Nephron (organoid): ENCODE results near the gene MOCS1.

Source experiments
- H3K27ac Mint-ChIP-seq, 3 experiments: 2 replicates each; pipeline ENCODE4 v1.8.0; 2020; ENCODE audit warnings: mixed read lengths in 3 of 3, mild to moderate bottlenecking in 2 of 3, moderate library complexity in 1 of 3
- H3K27me3 Mint-ChIP-seq: 2 replicates; pipeline ENCODE4 v1.8.0; 2021; ENCODE audit warnings: low read depth, mild to moderate bottlenecking, moderate library complexity, mixed read lengths
- H3K36me3 Mint-ChIP-seq: 2 replicates; pipeline ENCODE4 v1.8.0; 2020; ENCODE audit warnings: low read depth, mixed read lengths
- H3K4me1 Mint-ChIP-seq: 2 replicates; pipeline ENCODE4 v1.8.0; 2020; ENCODE audit warnings: mixed read lengths
- H3K4me3 Mint-ChIP-seq, 3 experiments: 2 replicates each; pipeline ENCODE4 v1.8.0; 2020; ENCODE audit warnings: mild to moderate bottlenecking in 3 of 3, mixed read lengths in 3 of 3, moderate library complexity in 2 of 3
- H3K9me3 Mint-ChIP-seq: 2 replicates; pipeline ENCODE4 v1.8.0; 2020; ENCODE audit warnings: mixed read lengths
- TF ChIP-seq, protein P1 (sequence below), 3 experiments: fragments of 200-600 bp; sonication (generic); IDR thresholded peaks; one replicate each; pipeline ENCODE4 v1.5.0; 2021; ENCODE audit warnings: antibody characterized with exemption in 3 of 3; ENCODE audit not compliant: unreplicated experiment in 3 of 3

The MOCS1 gene

DNA sequence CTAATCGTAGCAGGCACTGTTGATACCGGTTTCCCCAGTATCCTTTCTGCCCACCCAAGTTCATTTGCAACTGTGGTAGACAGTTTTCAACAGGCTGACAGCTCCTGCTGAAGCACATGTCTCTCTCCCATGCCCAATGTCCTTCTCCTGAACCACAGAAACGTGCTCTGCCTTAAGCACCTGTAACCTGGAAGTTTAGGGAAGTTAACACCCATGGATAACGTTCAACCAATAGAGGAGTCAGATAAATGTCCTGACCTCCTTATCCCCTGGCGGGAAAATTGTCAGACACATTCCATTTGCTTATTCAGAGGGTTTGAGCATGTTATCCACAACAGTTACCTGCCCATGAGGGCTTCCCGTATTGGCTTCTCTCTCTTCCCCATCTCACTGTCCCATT, 29.8 kb upstream of the MOCS1 start:
- no peaks in the 10 kb centered on the region for H3K36me3 Mint-ChIP-seq
- TF ChIP-seq, protein P1, sequence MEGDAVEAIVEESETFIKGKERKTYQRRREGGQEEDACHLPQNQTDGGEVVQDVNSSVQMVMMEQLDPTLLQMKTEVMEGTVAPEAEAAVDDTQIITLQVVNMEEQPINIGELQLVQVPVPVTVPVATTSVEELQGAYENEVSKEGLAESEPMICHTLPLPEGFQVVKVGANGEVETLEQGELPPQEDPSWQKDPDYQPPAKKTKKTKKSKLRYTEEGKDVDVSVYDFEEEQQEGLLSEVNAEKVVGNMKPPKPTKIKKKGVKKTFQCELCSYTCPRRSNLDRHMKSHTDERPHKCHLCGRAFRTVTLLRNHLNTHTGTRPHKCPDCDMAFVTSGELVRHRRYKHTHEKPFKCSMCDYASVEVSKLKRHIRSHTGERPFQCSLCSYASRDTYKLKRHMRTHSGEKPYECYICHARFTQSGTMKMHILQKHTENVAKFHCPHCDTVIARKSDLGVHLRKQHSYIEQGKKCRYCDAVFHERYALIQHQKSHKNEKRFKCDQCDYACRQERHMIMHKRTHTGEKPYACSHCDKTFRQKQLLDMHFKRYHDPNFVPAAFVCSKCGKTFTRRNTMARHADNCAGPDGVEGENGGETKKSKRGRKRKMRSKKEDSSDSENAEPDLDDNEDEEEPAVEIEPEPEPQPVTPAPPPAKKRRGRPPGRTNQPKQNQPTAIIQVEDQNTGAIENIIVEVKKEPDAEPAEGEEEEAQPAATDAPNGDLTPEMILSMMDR (IDR thresholded peaks at IDR 0.05; ENCODE audit: unreplicated experiment in 3 of 3): no peak
- H3K9me3 Mint-ChIP-seq: peaks cover 3% of the 10 kb centered on the region
- no peaks in the 10 kb centered on the region for H3K4me1 Mint-ChIP-seq
- H3K27me3 Mint-ChIP-seq: peaks cover 5% of the 10 kb centered on the region
- no peak overlapping the region for H3K27ac Mint-ChIP-seq
- no peak overlapping the region for H3K4me3 Mint-ChIP-seq

DNA sequence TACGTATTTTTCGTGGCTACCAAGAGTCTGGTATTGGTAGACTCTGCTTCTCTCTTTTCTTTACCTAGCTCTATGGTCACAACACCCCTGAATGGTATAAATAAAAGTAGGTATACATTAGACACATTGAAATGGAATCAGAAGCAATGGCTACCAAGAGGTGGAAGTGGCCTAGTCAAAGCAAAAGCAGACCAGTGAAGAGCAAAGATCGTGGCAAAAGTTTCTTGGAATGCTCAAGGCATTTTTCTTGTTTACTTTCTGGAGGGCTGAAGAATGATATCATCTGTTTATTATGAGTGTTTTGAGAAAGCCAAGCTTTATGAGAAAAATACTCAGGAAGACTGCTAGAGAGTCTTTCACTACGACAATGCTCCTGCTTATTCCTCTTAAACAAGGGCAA, 28.6 kb upstream of the MOCS1 start:
- no peaks in the 10 kb centered on the region for H3K4me1 Mint-ChIP-seq
- no peaks in the 10 kb centered on the region for H3K27me3 Mint-ChIP-seq
- TF ChIP-seq, protein P1 (IDR thresholded peaks at IDR 0.05; ENCODE audit: unreplicated experiment in 3 of 3): no peak
- no peaks in the 10 kb centered on the region for H3K36me3 Mint-ChIP-seq
- H3K4me3 Mint-ChIP-seq: no peak overlapping the region
- H3K9me3 Mint-ChIP-seq: peaks cover 5% of the 10 kb centered on the region
- H3K27ac Mint-ChIP-seq: no peak overlapping the region

DNA sequence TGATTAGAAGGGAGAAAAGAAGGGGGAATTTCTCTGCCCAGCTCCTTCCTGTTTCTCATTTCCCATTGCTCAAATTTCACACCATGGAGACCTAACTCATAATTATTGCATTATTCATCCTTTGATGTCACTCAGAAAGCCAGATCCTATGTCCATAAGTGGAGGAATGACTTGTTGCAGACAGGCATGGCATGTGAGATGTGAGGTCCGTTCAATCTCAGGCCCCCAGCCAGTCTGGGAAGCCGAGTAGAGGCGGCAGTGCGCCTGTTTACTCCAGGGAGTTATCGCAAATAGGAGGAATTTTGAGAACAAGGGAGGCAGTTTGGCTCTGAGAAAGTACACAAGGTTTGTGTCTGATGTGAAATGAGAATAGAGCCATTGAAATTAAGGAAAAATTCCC, 26.9 kb upstream of the MOCS1 start:
- Mint-ChIP-seq H3K4me1 (no peaks in the 10 kb centered on the region), H3K9me3 (peaks cover 11% of the 10 kb centered on the region), H3K4me3 (no peak overlapping the region), H3K27me3 (no peaks in the 10 kb centered on the region), H3K36me3 (no peaks in the 10 kb centered on the region), H3K27ac (no peak overlapping the region)
- TF ChIP-seq, protein P1 (IDR thresholded peaks at IDR 0.05; ENCODE audit: unreplicated experiment in 3 of 3): no peak

DNA sequence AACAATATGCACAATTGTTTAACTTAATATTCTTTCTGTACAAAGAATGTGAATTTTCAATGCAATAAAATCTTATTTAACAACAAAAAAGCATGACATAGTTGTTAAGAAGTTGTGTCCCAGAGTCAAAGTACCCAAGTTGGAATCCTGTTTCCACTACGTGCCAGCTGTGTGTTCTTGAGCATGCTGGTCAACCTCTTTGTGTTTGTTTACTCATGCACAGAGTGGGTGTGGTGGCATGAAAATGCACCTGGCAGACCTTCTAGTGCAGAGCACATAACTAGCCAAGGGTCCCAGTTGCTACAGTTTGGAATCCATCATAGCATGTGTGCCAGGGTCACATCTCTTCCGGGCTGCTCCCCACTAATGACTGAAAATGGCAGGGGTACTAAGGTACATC, 24.7 kb upstream of the MOCS1 start:
- Mint-ChIP-seq H3K9me3 (peaks cover 14% of the 10 kb centered on the region), H3K27me3 (no peaks in the 10 kb centered on the region), H3K36me3 (no peaks in the 10 kb centered on the region), H3K4me1 (no peaks in the 10 kb centered on the region), H3K4me3 (no peak overlapping the region), H3K27ac (no peak overlapping the region)
- TF ChIP-seq, protein P1 (IDR thresholded peaks at IDR 0.05; ENCODE audit: unreplicated experiment in 3 of 3): no peak

DNA sequence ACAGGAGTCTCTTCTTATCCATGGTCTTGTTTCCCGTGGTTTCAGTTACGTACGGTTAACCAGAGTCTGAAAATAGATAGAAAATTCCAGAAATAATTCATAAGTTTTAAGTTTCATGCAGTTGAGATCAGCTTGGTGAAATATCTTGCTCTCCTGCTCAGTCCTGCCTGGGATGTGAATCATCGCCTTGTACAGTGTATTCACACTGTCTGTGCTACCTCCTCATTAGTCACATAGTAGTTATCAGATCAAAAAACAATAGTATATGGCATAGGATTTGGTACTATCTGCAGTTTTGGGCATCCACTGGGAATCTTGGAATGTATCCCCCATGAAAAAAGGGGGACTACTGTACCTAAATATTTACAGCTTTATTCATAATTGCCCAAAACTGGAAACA, 22.7 kb upstream of the MOCS1 start:
- Mint-ChIP-seq H3K36me3 (no peaks in the 10 kb centered on the region), H3K27me3 (no peaks in the 10 kb centered on the region), H3K9me3 (peaks cover 14% of the 10 kb centered on the region), H3K4me3 (no peak overlapping the region), H3K4me1 (no peaks in the 10 kb centered on the region), H3K27ac (no peak overlapping the region)
- TF ChIP-seq, protein P1 (IDR thresholded peaks at IDR 0.05; ENCODE audit: unreplicated experiment in 3 of 3): no peak

DNA sequence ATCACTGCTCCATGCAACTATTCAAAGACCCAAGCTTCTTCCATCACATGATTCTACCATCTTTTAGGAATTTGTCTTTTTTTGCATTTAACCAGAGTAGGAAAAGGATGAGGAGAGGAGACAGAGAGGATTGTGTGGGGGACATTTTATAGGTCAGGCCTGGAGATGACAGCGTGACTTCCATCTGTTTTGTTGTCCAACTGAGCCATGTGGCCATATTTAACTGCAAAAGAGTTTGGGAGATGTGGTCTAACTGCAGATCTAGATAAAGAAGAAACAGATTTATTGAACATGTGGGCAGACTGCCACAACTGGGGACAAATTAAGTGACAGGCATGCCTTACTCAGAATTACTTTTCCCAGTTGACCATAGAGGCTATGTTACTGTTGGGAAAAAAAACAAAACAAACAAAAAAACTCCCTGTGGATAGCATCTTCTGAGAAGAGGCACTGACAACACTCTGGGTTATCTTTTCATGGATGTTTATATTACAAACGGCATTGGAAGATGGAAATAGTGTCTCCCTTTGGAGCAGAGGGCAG, 18.9 kb upstream of the MOCS1 start:
- TF ChIP-seq, protein P1 (IDR thresholded peaks at IDR 0.05; ENCODE audit: unreplicated experiment in 3 of 3): no peak
- H3K9me3 Mint-ChIP-seq: peaks cover 11% of the 10 kb centered on the region
- no peak overlapping the region for H3K27ac Mint-ChIP-seq
- no peak overlapping the region for H3K4me3 Mint-ChIP-seq
- no peaks in the 10 kb centered on the region for H3K36me3 Mint-ChIP-seq
- H3K27me3 Mint-ChIP-seq: no peaks in the 10 kb centered on the region
- no peaks in the 10 kb centered on the region for H3K4me1 Mint-ChIP-seq
